IPS-15b (cell line): ENCODE measurements around the gene C19orf25.

Source experiments
- H3K27me3 ChIP-seq: one replicate; pipeline ENCODE4 v1.6.1; 2013; ENCODE audit warnings: low read length; ENCODE audit not compliant: control insufficient read depth, insufficient read depth
- H3K36me3 ChIP-seq: one replicate; pipeline ENCODE4 v1.6.1; 2013; ENCODE audit warnings: low read length; ENCODE audit not compliant: control insufficient read depth, insufficient read depth
- H3K4me1 ChIP-seq: one replicate; pipeline ENCODE4 v1.6.1; 2013; ENCODE audit warnings: mild to moderate bottlenecking, low read length; ENCODE audit not compliant: control insufficient read depth, insufficient read depth
- H3K4me3 ChIP-seq: one replicate; pipeline ENCODE4 v1.5.1; 2013; ENCODE audit warnings: low read depth, low read length
- H3K9ac ChIP-seq: one replicate; pipeline ENCODE4 v1.6.1; 2013; ENCODE audit warnings: low read depth, mild to moderate bottlenecking, low read length
- H3K9me3 ChIP-seq: one replicate; pipeline ENCODE4 v1.6.1; 2013; ENCODE audit warnings: mild to moderate bottlenecking, low read length; ENCODE audit not compliant: control insufficient read depth, insufficient read depth

Gene C19orf25

GRCh38 chr19:1460033-1460995 is 18.7 kb downstream of the C19orf25 start:
- Histone ChIP-seq H3K9ac (no peak overlapping the region), H3K4me3 (no peak overlapping the region), H3K9me3 (no peaks in the 10 kb centered on the region), H3K36me3 (no peaks in the 10 kb centered on the region), H3K4me1 (peaks cover 2% of the 10 kb centered on the region), H3K27me3 (peaks cover 36% of the 10 kb centered on the region)

GRCh38 chr19:1459479-1459878 is 19.5 kb downstream of the C19orf25 start:
- H3K4me3 ChIP-seq: no peak overlapping the region
- peaks cover 2% of the 10 kb centered on the region for H3K4me1 ChIP-seq
- no peak overlapping the region for H3K9ac ChIP-seq
- no peaks in the 10 kb centered on the region for H3K9me3 ChIP-seq
- H3K36me3 ChIP-seq: no peaks in the 10 kb centered on the region
- peaks cover 28% of the 10 kb centered on the region for H3K27me3 ChIP-seq

- Histone ChIP-seq H3K9me3 (no peaks in the 10 kb centered on the region), H3K4me1 (peaks cover 2% of the 10 kb centered on the region), H3K9ac (no peak overlapping the region), H3K4me3 (no peak overlapping the region), H3K36me3 (no peaks in the 10 kb centered on the region), H3K27me3 (peaks cover 33% of the 10 kb centered on the region)
Measured at GRCh38 chr19:1457892-1458291, 21.1 kb downstream of the C19orf25 start.

GRCh38 chr19:1457031-1457739 is 21.8 kb downstream of the C19orf25 start:
- Histone ChIP-seq H3K4me1 (peaks cover 2% of the 10 kb centered on the region), H3K9ac (no peak overlapping the region), H3K27me3 (peaks cover 40% of the 10 kb centered on the region), H3K36me3 (no peaks in the 10 kb centered on the region), H3K9me3 (no peaks in the 10 kb centered on the region), H3K4me3 (no peak overlapping the region)

- Histone ChIP-seq H3K9ac (no peak overlapping the region), H3K4me3 (peak overlapping the region; percentile 22), H3K4me1 (peaks cover 2% of the 10 kb centered on the region), H3K9me3 (no peaks in the 10 kb centered on the region), H3K36me3 (no peaks in the 10 kb centered on the region), H3K27me3 (peaks cover 46% of the 10 kb centered on the region)
Measured at GRCh38 chr19:1456121-1456900, 22.7 kb downstream of the C19orf25 start.

- no peaks in the 10 kb centered on the region for H3K9me3 ChIP-seq
- H3K4me3 ChIP-seq: peak overlapping the region; percentile 22
- H3K9ac ChIP-seq: no peak overlapping the region
- peaks cover 2% of the 10 kb centered on the region for H3K4me1 ChIP-seq
- H3K36me3 ChIP-seq: no peaks in the 10 kb centered on the region
- peaks cover 54% of the 10 kb centered on the region for H3K27me3 ChIP-seq
Measured at GRCh38 chr19:1455336-1456120, 23.5 kb downstream of the C19orf25 start.

- Histone ChIP-seq H3K9ac (no peak overlapping the region), H3K27me3 (peaks cover 58% of the 10 kb centered on the region), H3K9me3 (no peaks in the 10 kb centered on the region), H3K4me3 (no peak overlapping the region), H3K36me3 (no peaks in the 10 kb centered on the region), H3K4me1 (peaks cover 2% of the 10 kb centered on the region)
Measured at GRCh38 chr19:1455002-1455335, 24.0 kb downstream of the C19orf25 start.

GRCh38 chr19:1453525-1454364 is 25.3 kb downstream of the C19orf25 start:
- Histone ChIP-seq H3K27me3 (peaks cover 67% of the 10 kb centered on the region), H3K9me3 (no peaks in the 10 kb centered on the region), H3K4me1 (peaks cover 2% of the 10 kb centered on the region), H3K4me3 (no peak overlapping the region), H3K9ac (no peak overlapping the region), H3K36me3 (no peaks in the 10 kb centered on the region)

GRCh38 chr19:1452802-1453524 is 26.1 kb downstream of the C19orf25 start:
- H3K27me3 ChIP-seq: peaks cover 66% of the 10 kb centered on the region
- peaks cover 2% of the 10 kb centered on the region for H3K4me1 ChIP-seq
- no peaks in the 10 kb centered on the region for H3K9me3 ChIP-seq
- H3K4me3 ChIP-seq: no peak overlapping the region
- no peaks in the 10 kb centered on the region for H3K36me3 ChIP-seq
- H3K9ac ChIP-seq: no peak overlapping the region
